Inferior parietal cortex (tissue), 1 donor: ENCODE data around the gene MYH9.
"Not testable (repeated sequence)": the region's sequence is repeated elsewhere in the genome, so short reads cannot be mapped to it uniquely, and the experiment has no call there.

ENCODE experiments used
- DNase-seq: peaks from one replicate; pipeline ENCODE4 v3.0.0-alpha.2; 2016; ENCODE audit errors: extremely low spot score

Gene MYH9

DNA sequence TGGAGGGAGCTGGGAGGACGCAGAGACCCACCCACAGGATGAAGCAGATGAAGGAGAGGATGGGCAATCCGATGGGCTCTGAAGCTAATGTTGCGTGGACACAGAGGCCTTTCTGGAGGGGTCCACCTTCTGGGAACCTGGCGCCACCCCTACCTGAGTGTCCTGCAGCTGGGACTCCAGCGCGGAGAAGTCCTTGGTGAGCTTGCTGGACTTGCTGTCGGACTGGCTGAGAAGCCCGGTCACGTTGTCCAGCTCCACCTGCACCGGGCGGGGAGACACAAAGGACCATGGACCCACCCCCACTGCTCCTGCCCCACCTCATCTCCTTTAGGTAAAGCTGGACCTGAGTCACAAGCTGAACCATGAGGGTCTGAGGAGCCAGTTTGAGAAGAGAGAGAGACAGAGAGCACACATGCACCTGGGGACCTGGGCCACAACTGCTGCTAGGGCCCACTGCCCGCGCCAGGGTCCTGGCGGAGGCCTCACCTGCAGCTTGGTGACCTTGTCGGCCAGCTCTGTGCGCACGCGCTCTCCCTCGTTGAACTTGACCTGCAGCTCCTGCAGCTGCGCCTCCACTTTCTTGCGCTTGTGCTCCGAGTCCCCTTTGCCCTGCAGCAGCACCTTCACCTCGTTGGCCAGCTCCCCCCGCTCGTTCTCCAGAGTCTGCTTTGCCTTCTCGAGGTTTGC, 94.0 kb downstream of the MYH9 start:
- no peak for DNase-seq

DNA sequence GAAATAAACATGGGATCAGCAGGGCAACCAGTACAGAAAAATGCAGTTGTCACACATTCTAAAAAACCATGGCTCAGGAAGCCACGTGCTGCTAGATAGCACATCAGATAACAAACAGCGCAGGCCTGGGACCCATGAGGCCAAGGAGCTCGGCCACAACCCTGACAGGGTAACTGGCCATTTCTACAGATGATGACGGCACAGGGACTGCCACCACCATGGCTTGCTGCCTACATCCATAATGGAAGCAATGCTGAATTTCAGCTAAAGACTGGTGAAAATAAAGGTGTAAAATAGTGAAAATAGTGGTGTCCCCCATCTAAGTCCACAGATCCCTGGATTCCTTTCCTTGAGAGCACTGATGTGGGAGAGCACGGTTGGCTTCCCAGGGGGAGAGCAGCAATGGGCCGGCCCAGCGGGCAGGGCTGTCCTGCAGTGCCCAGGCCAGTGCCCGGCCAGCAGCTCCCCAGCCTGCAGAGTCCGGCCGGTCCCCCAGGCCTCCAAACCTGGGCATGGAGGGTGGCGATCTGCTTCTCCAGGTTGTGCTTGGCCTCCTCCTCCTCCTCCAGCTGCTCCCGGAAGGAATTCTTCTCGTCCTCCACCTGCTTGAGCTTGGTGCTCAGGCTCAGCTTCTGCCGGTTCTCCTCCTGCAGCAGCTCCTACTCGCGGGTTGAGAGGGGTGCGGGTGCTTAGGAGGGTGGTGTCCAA, 94.8 kb downstream of the MYH9 start:
- no peak for DNase-seq

DNA sequence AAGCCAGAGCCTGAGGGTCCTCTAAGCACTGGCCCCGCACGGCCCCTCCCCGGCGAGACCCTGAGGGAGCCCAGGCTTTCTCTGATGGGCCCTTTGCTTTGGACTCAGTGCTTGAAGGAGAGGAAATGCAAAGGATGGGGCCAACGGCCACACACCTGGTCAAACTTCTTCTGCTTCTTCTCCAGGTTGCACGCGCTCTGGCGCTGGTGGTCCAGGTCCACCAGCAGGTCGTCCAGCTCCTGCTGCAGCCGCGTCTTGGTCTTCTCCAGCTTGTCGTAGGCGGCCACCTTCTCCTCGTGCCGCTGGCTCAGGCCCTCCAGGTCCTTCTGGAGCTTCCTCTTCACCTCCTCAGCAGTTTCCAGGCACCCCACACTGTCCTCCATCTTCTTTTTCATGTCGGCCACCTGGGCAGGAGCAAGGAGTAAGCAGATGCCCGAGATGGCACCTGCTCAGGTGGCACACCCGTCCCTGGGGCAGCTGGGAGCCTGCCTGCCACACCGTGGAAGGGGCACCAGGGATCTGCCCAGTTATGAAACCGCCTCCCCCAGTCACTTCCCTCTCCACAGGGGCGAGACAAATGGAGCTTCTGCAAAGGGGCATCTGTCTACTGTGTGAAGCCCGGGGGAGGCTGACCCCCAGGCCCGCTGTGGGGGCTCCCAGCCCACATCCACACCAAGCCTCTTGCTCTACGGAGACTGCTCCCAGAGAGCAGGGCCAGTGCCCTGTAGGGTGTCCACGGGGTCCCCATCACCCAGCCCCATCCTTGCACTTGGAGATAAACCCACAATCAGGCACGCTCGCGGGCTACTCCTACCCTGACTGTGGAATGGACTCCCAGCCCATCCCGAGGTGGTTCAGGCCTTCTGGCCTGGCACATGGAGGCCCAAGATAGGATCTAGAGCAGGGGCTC, 95.7 kb downstream of the MYH9 start:
- DNase-seq, result no peak

DNA sequence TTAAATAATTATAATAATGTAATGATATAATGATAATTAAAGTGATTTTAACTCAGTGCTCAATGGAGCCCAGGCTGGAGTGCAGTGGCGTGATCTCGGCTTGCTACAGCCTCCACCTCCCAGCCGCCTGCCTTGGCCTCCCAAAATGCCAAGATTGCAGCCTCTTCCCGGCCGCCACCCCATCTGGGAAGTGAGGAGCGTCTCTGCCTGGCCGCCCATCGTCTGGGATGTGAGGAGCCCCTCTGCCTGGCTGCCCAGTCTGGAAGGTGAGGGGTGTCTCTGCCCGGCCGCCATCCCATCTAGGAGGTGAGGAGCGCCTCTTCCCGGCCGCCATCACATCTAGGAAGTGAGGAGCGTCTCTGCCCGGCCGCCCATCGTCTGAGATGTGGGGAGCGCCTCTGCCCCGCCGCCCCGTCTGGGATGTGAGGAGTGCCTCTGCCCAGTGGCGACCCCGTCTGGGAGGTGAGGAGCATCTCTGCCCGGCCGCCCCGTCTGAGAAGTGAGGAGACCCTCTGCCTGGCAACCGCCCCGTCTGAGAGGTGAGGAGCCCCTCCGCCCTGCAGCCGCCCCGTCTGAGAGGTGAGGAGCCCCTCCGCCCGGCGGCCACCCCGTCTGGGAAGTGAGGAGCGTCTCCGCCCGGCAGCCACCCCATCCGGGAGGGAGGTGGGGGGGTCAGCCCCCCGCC, 97.2 kb downstream of the MYH9 start:
- DNase-seq, result not testable (repeated sequence)

DNA sequence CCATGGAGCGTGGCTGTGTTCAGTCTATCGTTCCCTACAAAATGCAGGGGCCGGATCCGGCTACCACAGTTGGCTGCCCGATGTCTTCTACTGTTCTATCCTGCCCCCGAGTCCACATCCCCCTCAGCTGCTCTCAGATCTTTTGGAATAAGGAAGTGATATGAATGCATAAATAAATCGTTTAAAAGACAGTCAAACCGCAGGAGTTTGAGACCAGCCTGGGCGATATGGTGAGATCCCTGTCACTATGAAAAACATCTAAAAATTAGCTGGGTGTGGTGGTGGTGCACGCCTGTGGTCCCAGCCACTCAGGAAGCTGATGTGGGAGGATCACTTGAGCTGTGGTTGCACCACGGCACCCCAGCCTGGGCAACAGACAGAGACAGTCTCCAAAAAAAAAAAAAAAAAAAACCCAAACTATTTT, 97.8 kb downstream of the MYH9 start:
- DNase-seq, result not testable (repeated sequence)

DNA sequence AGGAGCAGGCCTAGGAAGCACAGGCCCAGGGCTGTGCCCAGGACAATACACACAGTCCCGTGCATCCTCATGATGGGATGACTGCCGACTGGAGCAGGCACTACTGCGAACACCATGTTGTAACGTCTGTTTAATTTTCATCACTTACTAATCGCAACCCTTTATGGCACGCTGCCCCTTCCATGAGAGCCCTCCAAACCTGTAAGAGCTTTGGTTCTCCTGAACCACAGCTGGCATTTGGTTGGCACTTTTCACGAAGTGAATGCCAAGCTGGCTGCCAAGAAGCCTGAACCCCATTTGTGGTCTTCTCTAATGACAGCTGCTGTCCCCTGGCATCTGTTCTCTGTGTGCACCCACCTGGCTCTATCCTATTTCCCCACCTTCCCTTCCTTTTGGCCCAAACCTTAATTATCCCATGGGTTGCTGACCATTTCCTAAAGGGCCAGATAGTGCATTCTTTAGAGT, 98.3 kb downstream of the MYH9 start:
- DNase-seq, result no peak

DNA sequence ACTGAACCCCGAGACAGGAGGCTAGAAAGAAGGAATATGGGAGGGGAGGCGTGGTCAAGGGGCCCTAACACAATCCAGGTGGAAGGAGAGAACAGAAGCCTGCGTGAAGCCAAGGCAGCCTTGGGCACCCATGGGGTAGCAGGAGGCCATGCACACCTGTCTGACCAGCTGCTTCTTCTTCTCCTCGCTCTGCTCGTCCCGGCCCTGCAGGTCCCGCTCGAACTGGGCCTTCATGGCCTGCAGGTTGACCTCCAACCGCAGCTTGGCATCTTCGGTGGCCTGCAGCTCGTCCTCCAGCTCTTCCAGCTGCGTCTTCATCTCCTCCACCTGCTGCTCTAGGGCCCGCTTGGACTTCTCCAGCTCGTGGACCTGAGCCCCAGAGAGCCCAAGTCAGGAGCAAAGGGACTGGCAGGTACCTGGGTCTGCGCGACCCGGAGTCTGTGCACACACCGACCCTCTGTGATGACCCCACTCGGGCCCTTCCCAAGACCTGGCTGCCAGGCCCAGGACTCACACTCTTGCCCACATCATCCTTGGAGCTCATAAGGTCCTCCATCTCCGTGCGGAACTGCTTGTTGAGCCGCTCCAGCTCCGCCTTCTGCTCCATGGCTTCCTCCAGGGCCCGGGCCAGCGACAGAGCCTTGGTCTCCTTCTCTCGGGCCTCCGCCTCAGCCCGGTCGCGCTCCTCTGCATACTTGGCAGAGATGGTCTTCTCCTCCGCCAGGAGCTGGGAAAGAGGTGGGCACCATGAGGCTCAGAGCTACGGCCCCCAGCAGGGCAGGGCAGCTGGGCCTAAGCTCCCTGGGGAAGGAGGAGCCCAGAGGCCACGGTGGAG, 99.0 kb downstream of the MYH9 start:
- no peak for DNase-seq

DNA sequence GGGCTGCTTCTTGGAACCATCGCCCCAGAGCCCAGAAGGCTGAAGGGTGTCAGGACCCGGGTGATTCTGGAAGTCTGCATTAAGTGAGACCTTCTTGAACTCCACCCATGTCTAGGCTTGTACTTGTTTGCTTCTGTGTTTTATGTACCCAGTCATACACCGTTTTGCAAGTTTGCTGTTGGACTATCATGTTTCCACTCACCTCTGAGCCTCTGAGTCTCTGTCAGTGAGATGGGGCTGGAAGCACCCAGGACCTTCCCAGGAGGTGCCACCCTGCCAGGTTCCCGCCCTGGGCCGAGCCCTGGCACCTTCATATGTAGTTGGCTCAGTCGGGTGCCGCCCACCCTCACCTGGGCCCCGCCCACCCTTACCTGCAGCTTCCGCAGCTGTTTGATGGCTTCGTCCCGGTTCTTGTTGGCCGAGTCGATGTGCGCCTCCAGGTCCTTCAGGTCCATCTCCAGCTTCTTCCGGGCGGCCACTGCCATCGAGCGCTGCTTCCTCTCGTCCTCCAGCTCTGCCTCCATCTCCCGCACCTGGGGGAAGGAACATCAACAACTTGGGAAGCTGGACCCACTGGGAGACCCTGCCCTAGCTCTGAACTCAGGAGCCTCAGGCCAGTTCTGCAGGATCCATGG, 99.8 kb downstream of the MYH9 start:
- no peak for DNase-seq

DNA sequence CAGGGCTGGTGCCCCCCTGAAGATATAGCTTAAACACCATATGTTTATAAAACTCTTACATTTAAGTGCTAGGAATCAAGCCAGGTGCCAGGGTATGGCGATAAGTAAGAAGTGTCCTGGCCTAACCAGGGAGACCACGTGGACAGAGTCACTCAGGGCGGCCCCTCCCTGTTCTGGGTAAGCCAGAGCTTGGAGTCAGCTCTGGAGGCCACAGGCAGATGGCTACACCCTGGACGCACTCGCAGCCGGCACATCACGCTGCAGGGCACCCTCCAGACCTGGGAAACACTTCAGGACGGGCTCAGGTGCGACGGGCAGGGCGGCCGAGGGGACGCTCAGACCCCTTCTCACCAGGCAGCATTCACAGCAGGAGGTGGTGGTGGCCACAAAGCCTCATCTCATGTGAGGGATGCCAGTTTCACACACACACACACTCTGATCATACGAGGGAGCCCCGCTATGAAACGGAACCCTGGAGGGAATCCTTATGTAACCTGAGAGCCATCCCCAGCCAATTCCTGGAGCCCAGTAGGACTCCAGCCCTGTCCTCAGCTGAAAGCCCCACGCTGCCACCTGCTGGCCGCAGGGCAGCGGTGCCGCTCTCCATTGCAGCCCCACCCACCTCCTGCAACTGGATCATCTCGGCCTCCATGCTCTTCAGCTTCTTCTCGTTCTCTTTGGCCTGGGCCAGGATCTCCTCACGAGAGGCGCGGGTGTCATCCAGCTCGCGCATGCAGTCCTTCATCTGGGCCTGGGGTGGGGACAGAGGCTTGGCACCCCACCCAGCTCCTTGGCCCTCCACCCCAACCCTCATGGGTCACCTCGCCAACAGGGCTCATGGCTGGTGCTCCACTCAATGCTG, 101.4 kb downstream of the MYH9 start:
- peak; percentile 78 for DNase-seq

DNA sequence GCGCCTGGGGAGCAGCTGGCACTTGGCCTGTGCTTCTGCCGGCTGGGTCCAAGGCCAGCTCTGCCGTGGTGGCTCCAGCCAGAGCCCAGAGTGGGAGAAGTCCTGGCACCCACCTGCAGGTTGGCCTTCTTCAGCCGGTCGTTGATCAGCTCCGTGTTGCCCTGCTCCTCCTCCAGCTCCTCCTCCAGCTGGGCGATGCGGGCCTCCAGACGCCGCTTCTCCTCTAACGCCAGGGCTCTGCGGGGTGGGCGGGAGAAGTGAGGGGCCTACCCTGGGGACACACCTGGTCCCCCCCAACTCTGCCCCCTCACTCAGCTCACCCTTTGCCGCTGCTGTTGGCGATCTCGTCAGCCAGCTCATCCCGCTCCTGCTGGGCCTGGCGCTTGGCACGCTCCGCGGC, 102.2 kb downstream of the MYH9 start:
- DNase-seq, result no peak

DNA sequence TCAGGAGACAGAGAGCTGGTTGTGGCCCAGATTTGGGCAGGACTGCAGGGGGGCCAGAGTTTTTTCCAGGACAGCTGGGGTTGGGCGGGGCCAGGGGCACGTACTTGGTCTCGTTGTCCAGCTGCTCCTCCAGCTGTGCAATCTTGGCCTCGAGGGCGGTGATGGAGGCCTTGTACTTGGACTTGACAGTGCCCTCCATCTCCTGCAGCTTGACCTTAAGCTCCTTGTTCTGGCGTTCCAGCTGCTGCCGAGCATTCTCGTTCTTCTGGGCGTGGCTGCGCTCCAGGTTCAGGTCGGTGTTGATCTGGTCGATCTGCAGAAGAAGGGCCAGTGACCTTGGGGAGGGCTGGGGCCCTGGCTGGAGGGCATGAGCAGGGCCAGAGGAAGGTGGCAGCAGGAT, 102.8 kb downstream of the MYH9 start:
- DNase-seq, result no peak

DNA sequence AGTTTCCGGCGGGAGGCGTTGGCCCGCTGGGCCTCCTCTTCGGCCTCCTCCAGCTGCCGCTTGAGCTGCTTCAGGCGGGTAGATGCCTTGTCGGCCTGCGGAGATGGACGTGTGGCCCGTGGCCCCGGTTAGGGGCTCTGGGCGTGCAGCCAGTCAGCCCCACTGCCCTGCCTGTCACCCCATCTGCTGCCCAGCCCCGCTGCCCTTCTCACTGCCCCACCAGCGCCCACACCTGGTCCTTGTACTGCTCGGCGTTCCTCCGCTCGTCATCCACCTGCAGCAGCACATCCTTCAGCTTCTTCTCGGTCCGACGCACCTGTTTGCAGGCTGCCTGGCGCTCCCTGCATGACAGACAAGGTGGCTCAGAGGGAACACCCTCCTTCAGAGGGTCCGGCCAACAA, 103.6 kb downstream of the MYH9 start:
- no peak for DNase-seq

DNA sequence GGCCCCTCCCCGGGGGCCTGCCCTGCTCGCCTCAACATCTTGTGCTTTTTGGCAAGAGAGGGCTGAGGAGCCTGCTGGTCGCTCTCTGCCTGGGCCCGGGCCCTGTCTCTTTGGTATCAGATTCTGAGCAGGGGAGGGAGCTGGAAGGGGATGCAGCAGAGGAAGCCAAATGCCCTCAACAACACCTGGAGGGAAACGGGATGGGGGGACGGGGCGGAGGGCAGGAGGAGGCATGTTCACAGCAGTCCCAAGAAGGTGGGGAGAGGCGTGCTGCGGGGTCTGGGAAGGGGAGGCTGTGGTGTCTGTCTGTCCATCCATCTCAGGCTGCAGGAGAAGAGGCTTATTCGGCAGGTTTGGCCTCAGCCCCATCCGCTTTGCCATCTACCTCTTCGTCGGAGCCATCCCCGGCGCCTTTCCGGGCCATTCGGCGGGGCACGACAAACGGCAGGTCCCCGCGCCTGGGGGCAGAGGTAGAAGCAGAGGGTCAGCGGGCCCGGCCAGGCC, 105.4 kb downstream of the MYH9 start:
- no peak for DNase-seq

DNA sequence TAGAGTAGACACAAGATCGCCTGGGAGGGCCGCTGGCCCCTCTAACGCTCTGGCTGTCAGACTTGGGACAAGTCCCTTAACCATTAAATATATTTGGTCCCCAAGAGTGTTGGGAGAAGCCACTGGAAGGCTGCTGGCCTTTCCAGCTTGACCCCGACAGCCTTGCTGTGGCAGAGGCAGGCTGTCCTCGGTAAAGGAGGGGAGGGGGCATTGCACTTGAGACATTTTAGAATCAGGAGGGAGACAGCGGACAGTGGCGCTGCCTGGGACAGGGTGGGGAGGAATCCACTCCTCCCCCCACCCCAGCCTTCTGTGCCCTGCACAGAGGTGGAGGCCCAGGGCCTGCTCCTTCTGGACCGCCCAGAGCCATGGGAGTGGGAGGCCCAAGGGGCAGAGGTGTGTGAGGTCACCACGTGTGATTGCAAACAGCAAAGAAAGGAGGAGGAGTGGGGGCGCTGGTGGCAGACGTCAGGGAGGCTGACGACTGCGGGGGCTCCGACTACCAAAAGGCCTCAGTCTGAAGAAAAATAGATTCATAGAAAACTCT, 105.9 kb downstream of the MYH9 start:
- no peak for DNase-seq

DNA sequence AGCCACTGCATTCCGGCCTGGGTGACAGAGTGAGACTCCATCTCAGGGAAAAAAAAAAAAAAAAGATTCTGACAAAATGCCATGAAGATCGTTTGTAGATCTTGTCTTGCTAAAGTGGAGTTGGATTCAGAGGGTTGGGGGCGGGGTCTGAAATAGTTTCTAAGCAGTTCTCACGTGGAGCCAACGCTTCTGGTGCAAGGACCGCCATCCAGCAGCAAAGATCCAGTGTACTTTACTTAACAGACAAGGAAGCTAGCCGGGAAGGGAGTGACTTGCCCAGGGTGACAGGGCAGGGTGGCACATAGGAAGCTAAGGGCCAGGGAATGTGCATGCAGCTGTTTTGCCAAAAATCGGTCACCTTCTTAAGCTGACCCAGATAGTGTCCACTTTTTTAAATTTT, 107.4 kb downstream of the MYH9 start:
- DNase-seq, result no peak

DNA sequence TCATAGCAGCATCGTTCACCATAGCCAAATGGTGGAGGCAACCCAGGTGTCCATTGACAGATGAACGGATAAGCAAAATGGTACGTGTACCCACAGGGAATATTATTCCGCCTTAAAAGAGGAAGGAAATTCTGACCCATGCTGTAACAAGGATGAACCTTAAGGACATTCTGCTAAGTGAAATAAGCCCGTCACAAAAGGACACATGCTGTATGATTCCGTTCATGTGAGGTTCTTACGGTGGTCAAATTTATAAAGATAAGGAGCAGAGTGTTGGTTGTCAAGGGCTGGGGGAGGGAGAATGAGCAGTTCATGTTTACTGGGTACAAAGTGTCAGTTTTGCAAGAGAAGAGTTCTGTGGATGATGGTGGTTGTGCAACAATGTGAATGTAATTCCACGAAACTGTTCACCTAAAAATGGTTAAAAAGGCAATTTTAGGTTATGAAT, 108.5 kb downstream of the MYH9 start:
- no peak for DNase-seq

DNA sequence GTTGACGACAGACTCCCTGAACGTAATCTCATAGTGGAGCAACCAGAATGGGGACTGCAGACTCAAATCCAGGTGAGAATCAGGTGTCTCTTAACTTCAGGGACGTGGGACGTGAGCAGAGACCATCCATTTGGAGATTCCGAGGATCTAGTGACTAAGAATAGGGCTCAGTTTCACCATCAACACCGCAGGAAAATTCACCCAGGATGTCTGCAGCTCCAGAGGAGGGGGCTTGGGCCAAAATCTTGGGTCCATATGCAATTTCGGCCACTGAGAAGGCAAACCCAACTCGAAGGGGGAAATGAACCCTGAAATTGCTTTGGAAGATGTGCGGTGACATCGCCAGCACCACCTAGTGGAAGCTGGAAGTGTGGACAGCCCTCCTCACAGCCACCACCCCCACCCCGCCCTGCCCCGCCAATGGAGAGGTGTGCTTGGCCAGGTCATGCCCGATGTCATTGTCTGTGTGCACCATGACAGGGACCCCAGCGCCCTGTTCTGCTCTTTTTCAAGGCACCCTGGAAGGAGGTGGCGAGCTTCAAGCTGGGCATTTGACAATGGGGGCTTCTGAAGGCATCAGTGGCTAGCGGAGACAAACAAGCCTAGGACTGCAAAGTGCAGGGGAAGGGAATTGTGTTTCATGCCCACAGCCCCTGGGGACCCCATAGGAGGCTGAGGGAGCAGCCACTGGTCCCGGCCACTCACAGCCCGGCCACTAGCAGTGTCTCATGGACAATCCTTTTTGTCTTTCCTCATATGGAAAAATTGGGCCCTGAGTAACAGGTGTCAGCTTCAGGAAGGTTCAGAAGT, 110.1 kb downstream of the MYH9 start:
- peak; percentile 59 for DNase-seq

DNA sequence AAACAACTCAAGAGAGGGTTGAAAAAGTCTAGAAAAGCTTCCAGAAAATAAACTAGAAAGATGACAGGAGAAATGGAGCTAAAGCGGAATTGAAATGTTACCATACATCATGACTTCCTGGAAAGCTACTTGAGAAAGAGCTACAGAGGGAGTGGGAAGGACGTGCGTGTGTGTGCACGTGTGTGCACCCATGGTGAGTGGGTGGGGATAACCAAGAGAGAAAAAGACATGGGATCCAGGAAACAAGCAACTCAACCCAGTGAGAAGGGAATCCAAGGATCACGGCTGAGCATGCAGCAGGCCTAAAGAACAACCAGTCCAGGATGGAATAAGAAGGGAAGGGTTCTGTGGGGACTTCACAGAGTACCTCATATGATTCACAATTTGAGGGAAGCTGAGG, 113.2 kb downstream of the MYH9 start:
- DNase-seq, result no peak
